OCI-LY7 (cell line): Measurements from ENCODE around the gene RNF212. TPM values are rescaled to one million over a fixed set of nuclear protein-coding genes. Genes with fewer than 3 reads are reported as not detected.

Source experiments
- BruUV-seq: library from RNA; stranded (reverse); fragments of 400-500 nt; replicated peaks from 2 replicates; lab custom pipeline; 2021; lab: Mats Ljungman, UMichigan
- CTCF ChIA-PET: fragments of 300-600 bp; sonication (Branson Sonifier 250); formaldehyde crosslinking; loops from one replicate; lab custom pipeline; 2022; ENCODE audit warnings: antibody characterized with exemption; ENCODE audit not compliant: unreplicated experiment; lab: Charles Lee
- POLR2A ChIA-PET: fragments of 300-600 bp; sonication (Branson Sonifier 250); formaldehyde crosslinking; loops from one replicate; lab custom pipeline; 2022; ENCODE audit warnings: antibody characterized with exemption; lab: Charles Lee
- DNase-seq: peaks from one replicate; pipeline ENCODE4 v3.0.0-alpha.2; 2015; ENCODE audit warnings: low spot score
- H2AFZ ChIP-seq: fragments of 200-600 bp; sonication (generic), shearing (Covaris generic); 2 replicates; pipeline ENCODE4 v1.6.1; 2014; ENCODE audit warnings: mild to moderate bottlenecking, antibody characterized with exemption, low read length, moderate library complexity
- H3K27ac ChIP-seq: fragments of 200-600 bp; sonication (generic); 2 replicates; pipeline ENCODE4 v1.5.1; 2014; ENCODE audit warnings: mixed run types, low read depth, mild to moderate bottlenecking, moderate library complexity, low read length, inconsistent platforms; ENCODE audit not compliant: poor library complexity, severe bottlenecking
- H3K36me3 ChIP-seq: fragments of 200-600 bp; sonication (generic); 2 replicates; pipeline ENCODE4 v1.6.1; 2014; ENCODE audit warnings: mild to moderate bottlenecking, antibody characterized with exemption, low read length, moderate library complexity, mixed read lengths; ENCODE audit not compliant: insufficient read depth
- H3K4me1 ChIP-seq: fragments of 200-600 bp; sonication (generic); 2 replicates; pipeline ENCODE4 v1.5.1; 2014; ENCODE audit warnings: mild to moderate bottlenecking, low read length; ENCODE audit not compliant: insufficient read depth, poor library complexity, severe bottlenecking
- H3K4me2 ChIP-seq: fragments of 200-600 bp; sonication (generic); 2 replicates; pipeline ENCODE4 v1.6.1; 2014; ENCODE audit warnings: mild to moderate bottlenecking, low read length
- H3K4me3 ChIP-seq: fragments of 200-600 bp; sonication (generic); 2 replicates; pipeline ENCODE4 v1.5.1; 2014; ENCODE audit warnings: mild to moderate bottlenecking, low read depth, low read length; ENCODE audit not compliant: poor library complexity, severe bottlenecking
- H3K79me2 ChIP-seq: fragments of 200-600 bp; sonication (generic); 2 replicates; pipeline ENCODE4 v1.6.1; 2016; ENCODE audit warnings: low read depth, mild to moderate bottlenecking, low read length, moderate library complexity, mixed read lengths; ENCODE audit not compliant: insufficient read depth
- H3K9me2 ChIP-seq: fragments of 200-600 bp; sonication (generic); 2 replicates; pipeline ENCODE4 v1.6.1; 2016; ENCODE audit warnings: mild to moderate bottlenecking, low read length, mixed read lengths; ENCODE audit not compliant: insufficient read depth
- H3K9me3 ChIP-seq: fragments of 200-600 bp; sonication (generic); 2 replicates; pipeline ENCODE4 v1.6.1; 2014; ENCODE audit warnings: mild to moderate bottlenecking, mixed run types, low read length, mixed read lengths
- H4K20me1 ChIP-seq: fragments of 200-600 bp; sonication (generic); 2 replicates; pipeline ENCODE4 v1.6.1; 2014; ENCODE audit warnings: mild to moderate bottlenecking, antibody characterized with exemption, low read length, moderate library complexity, mixed read lengths; ENCODE audit not compliant: insufficient read depth
- EZH2phosphoT487 ChIP-seq: fragments of 200-600 bp; sonication (generic); IDR thresholded peaks from 2 replicates; pipeline ENCODE4 v1.6.1; 2018; ENCODE audit warnings: low read depth, borderline replicate concordance, mild to moderate bottlenecking, mixed run types, antibody characterized with exemption, low read length, moderate library complexity, mixed read lengths
- intact Hi-C: fragments of 100-400 bp; cut with micrococcal nuclease; formaldehyde crosslinking; loops from one replicate; pipeline ENCODE4 v1.10.0; 2022; ENCODE audit not compliant: unreplicated experiment
- total RNA-seq, 2 experiments: library from RNA; depleted of rRNA in 1 of 2; stranded (reverse); fragments of >200 nt in 1 of 2; shearing (Covaris generic) in 1 of 2; gene quantifications; 2 replicates each; pipeline ENCODE4 v1.2.3, GENCODE V29; 2014 to 2022
- TF ChIP-seq, protein P1 (sequence below): fragments of 200-600 bp; sonication (generic); conservative IDR thresholded peaks from 2 replicates; pipeline ENCODE4 v1.5.1; 2014; ENCODE audit warnings: mild to moderate bottlenecking, antibody characterized with exemption, low read length, moderate library complexity, mixed read lengths

Gene RNF212
- total RNA-seq, 2 experiments from 2014 or later, result not detected

DNA sequence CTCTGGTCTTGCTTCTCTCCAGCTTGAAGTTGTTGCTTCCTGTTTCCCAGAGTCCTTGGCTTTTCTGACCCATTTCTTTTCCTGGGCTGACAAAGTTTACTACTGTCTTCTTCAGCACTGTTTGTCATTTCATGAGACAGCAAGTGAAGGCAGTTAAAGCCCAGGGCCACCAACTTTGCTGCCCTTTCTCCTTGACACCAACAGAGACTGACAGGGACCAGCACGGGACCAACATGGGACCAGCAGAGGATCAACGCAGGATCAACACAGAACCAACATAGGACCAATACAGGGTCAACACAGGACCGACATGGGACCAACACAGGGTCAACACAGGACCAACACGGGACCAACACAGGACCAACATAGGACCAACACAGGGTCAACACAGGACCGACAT is 34.9 kb downstream of the RNF212 start:
- Histone ChIP-seq H3K27ac (no peak overlapping the region), H3K4me3 (no peak overlapping the region), H3K9me3 (no peaks in the 10 kb centered on the region), H3K4me2 (no peak overlapping the region), H3K9me2 (no peaks in the 10 kb centered on the region), H2AFZ (no peak overlapping the region), H3K4me1 (no peaks in the 10 kb centered on the region), H3K36me3 (no peaks in the 10 kb centered on the region), H3K79me2 (no peaks in the 10 kb centered on the region), H4K20me1 (no peaks in the 10 kb centered on the region)
- BruUV-seq, result no TSS peak
- ChIA-PET CTCF (no interaction called here), POLR2A (no interaction called here)
- TF ChIP-seq, protein P1, sequence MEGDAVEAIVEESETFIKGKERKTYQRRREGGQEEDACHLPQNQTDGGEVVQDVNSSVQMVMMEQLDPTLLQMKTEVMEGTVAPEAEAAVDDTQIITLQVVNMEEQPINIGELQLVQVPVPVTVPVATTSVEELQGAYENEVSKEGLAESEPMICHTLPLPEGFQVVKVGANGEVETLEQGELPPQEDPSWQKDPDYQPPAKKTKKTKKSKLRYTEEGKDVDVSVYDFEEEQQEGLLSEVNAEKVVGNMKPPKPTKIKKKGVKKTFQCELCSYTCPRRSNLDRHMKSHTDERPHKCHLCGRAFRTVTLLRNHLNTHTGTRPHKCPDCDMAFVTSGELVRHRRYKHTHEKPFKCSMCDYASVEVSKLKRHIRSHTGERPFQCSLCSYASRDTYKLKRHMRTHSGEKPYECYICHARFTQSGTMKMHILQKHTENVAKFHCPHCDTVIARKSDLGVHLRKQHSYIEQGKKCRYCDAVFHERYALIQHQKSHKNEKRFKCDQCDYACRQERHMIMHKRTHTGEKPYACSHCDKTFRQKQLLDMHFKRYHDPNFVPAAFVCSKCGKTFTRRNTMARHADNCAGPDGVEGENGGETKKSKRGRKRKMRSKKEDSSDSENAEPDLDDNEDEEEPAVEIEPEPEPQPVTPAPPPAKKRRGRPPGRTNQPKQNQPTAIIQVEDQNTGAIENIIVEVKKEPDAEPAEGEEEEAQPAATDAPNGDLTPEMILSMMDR, result no peak
- TF ChIP-seq EZH2phosphoT487, result no peak
- intact Hi-C loops, result no loop called here
- no peak for DNase-seq

DNA sequence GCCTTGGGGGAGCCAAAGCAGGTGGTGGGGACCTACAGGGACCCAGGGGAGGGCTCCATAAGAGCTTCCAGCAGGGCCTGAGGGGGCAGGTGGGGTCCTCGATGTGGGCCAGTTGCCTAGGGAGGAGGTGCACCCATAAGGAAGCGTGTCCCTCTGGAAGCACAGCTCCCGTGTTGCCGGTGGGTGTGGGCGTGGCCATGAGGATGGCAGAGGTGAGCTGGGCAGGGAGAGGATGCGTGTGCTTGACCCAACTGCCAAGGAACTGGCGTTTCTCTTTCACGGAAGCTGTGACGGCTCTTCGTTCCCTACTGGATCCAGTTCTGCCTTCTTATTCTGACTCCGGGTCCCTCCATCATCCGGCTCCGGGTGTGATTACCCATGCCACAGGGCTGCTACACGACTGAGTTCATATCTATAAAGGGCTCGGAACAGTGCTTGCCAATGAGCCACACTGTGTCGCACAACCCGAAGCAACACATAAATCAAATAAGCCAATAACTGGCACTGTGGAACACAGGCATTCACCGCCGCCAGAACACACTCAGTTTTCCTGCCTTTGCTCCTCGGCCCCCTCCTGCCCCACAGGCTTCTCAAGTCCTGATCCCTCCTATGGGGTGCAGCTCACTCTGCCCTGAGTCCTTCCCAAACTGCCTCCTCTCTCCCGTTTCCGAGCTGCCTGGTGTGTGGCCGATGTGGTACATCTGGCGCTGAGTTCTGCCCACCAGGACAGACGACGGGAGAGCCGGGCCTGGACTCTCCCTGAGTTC is 35.5 kb downstream of the RNF212 start:
- intact Hi-C loops, result no loop called here
- Histone ChIP-seq H3K36me3 (no peaks in the 10 kb centered on the region), H3K4me2 (no peak overlapping the region), H3K9me2 (no peaks in the 10 kb centered on the region), H4K20me1 (no peaks in the 10 kb centered on the region), H3K4me1 (no peaks in the 10 kb centered on the region), H3K9me3 (no peaks in the 10 kb centered on the region), H3K27ac (no peak overlapping the region), H2AFZ (no peak overlapping the region), H3K4me3 (no peak overlapping the region), H3K79me2 (no peaks in the 10 kb centered on the region)
- BruUV-seq, result no TSS peak
- no peak for DNase-seq
- ChIA-PET POLR2A (interaction anchor here (0.6 kb wide), 1 partner anchor 218 kb away, joined by 3 read pairs; no protein-coding TSS in a partner anchor), CTCF (no interaction called here)
- no peak for TF ChIP-seq EZH2phosphoT487
- TF ChIP-seq, protein P1, result no peak
